DMS153 (cell line): Measurements from ENCODE around the gene MISP3.

ENCODE experiments used
- DNase-seq: peaks from one replicate; lab custom pipeline; 2025; lab: John Stamatoyannopoulos, UW

The MISP3 gene

GRCh38 chr19:14080887-14081796 is 8.6 kb downstream of the MISP3 start:
- DNase-seq: peak; percentile 99

- DNase-seq: no peak
These were observed 9.4 kb downstream of the MISP3 start for GRCh38 chr19:14081797-14082674.

GRCh38 chr19:14082675-14082960 is 10.0 kb downstream of the MISP3 start:
- no peak for DNase-seq

- DNase-seq: no peak
These were observed 12.9 kb downstream of the MISP3 start, which contains the start of gene C19orf67 for GRCh38 chr19:14085309-14085995. TSS of gene C19orf67 (minus strand) at chr19:14085783. CDS start at chr19:14085627, 156 bp downstream.

GRCh38 chr19:14086098-14086497 is 13.5 kb downstream of the MISP3 start:
- no peak for DNase-seq

GRCh38 chr19:14088634-14089411 is 16.2 kb downstream of the MISP3 start:
- DNase-seq: no peak

GRCh38 chr19:14089412-14089661 is 16.8 kb downstream of the MISP3 start:
- DNase-seq: no peak

GRCh38 chr19:14089662-14090508 is 17.3 kb downstream of the MISP3 start:
- no peak for DNase-seq

GRCh38 chr19:14090509-14091080 is 18.0 kb downstream of the MISP3 start, which contains the start of gene SAMD1:
TSS of gene SAMD1 (minus strand) at chr19:14090751.
- no peak for DNase-seq

- peak; percentile 29 for DNase-seq
These were observed 18.7 kb downstream of the MISP3 start for GRCh38 chr19:14091081-14091812.

GRCh38 chr19:14091813-14092462 is 19.4 kb downstream of the MISP3 start:
- no peak for DNase-seq

- no peak for DNase-seq
These were observed 20.7 kb downstream of the MISP3 start for GRCh38 chr19:14093117-14093823.

GRCh38 chr19:14094854-14095253 is 22.3 kb downstream of the MISP3 start:
- no peak for DNase-seq

GRCh38 chr19:14096272-14096992 is 23.8 kb downstream of the MISP3 start:
- no peak for DNase-seq

- DNase-seq: no peak
These were observed 25.1 kb downstream of the MISP3 start for GRCh38 chr19:14097532-14098151.

- no peak for DNase-seq
These were observed 28.5 kb downstream of the MISP3 start for GRCh38 chr19:14101003-14101545.

GRCh38 chr19:14102102-14102696 is 29.6 kb downstream of the MISP3 start:
- DNase-seq: no peak
